K562 (cell line): ENCODE measurements around the gene DNAJB4. TPM values are rescaled to one million over a fixed set of nuclear protein-coding genes. Genes with fewer than 3 reads are reported as not detected.

Experiments used
- GTF2F1 ChIP-seq: IDR thresholded peaks from 2 replicates; pipeline ENCODE4 v1.6.1; 2011; ENCODE audit warnings: low read depth, low read length, improper control_type of control experiment
- OTX1 ChIP-seq: fragments of 450-650 bp; formaldehyde crosslinking; IDR thresholded peaks from 2 replicates; pipeline ENCODE4 v1.4.0; 2022; ENCODE audit warnings: mild to moderate bottlenecking
- SMAD3 ChIP-seq: fragments of 450-650 bp; formaldehyde crosslinking; conservative IDR thresholded peaks from 2 replicates; pipeline ENCODE4 v1.4.0; 2020; ENCODE audit warnings: mild to moderate bottlenecking
- SP1 ChIP-seq: sonication (generic); formaldehyde crosslinking; IDR thresholded peaks from 2 replicates; pipeline ENCODE4 v1.8.1; 2022; ENCODE audit warnings: mild to moderate bottlenecking, missing genetic modification reagents
- SRSF7 ChIP-seq: fragments of 200-400 bp; formaldehyde crosslinking; optimal IDR thresholded peaks from 2 replicates; pipeline ENCODE3; 2017; ENCODE audit warnings: mild to moderate bottlenecking, low read depth, low read length
- ZBTB7A ChIP-seq: IDR thresholded peaks from 2 replicates; pipeline ENCODE4 v1.6.1; 2011; ENCODE audit warnings: low read depth, mild to moderate bottlenecking, low read length, moderate library complexity, borderline replicate concordance; ENCODE audit not compliant: control insufficient read depth
- ZMIZ1 ChIP-seq, 2 experiments: fragments of 150-350 bp in 1 of 2; IDR thresholded peaks; 2 replicates each; pipeline ENCODE4 v1.6.1; 2012 to 2016; ENCODE audit warnings: low read depth in 2 of 2, low read length in 2 of 2, mild to moderate bottlenecking in 1 of 2, moderate library complexity in 1 of 2
- ZNF3 ChIP-seq: fragments of 250-450 bp; sonication (Bioruptor Pico); IDR thresholded peaks from 2 replicates; pipeline ENCODE4 v1.5.0; 2021; ENCODE audit warnings: mild to moderate bottlenecking, moderate library complexity
- ZNF449 ChIP-seq: fragments of 250-450 bp; sonication (Bioruptor Pico); IDR thresholded peaks from 2 replicates; pipeline ENCODE4 v1.8.0; 2022; ENCODE audit warnings: moderate library complexity, mild to moderate bottlenecking, inconsistent platforms
- ZNF75A ChIP-seq: fragments of 450-650 bp; formaldehyde crosslinking; IDR thresholded peaks from 2 replicates; pipeline ENCODE4 v1.4.0; 2020; ENCODE audit warnings: mild to moderate bottlenecking
- polyA plus RNA-seq, 8 experiments: library from polyadenylated mRNA; depleted of rRNA in 4 of 8; stranded (reverse) in 5 of 8; unstranded in 3 of 8; fragments of >200 nt; fragmentation: Nextera tagmentation in 2 of 8; fragmentation: Illumina TruSeq in 1 of 8; extraction: Ambion mirVana in 2 of 8; extraction: Trizol in 1 of 8; gene quantifications; 2 replicates each; pipeline versions ENCODE4 v1.2.1 to v1.2.3, GENCODE V29; 2011 to 2014; ENCODE audit warnings: inconsistent platforms in 1 of 8, missing spikeins in 1 of 8
- total RNA-seq, 7 experiments: library from RNA; depleted of rRNA in 6 of 7; stranded (reverse); fragments of >200 nt in 6 of 7; fragmentation: Illumina TruSeq in 2 of 7; extraction: Trizol in 2 of 7; gene quantifications; 2 replicates each; pipeline versions ENCODE4 v1.2.1 to v1.2.3, GENCODE V29; 2011 to 2021; ENCODE audit warnings: low replicate concordance in 1 of 7
- TF ChIP-seq, protein P1 (sequence below): fragments of 250-450 bp; sonication (Bioruptor Pico); IDR thresholded peaks from 2 replicates; pipeline ENCODE4 v1.9.0; 2021; ENCODE audit warnings: mild to moderate bottlenecking, inconsistent platforms
- TF ChIP-seq, protein P2 (sequence below): fragments of 450-650 bp; IDR thresholded peaks from 2 replicates; pipeline ENCODE4 v1.6.1; 2016; ENCODE audit warnings: missing biosample characterization, missing genetic modification characterization
- TF ChIP-seq, protein P3 (sequence below): fragments of 450-650 bp; IDR thresholded peaks from 2 replicates; pipeline ENCODE4 v1.7.1; 2018; ENCODE audit warnings: mild to moderate bottlenecking, low read depth; ENCODE audit not compliant: partially characterized antibody

The DNAJB4 gene
- total and polyA plus RNA-seq, 9 of the 15 experiments (the other 6 are each of a cell fraction or from before 2014, with no cell fraction given), result 8.5 to 27.7 (median 19.8) TPM

DNA sequence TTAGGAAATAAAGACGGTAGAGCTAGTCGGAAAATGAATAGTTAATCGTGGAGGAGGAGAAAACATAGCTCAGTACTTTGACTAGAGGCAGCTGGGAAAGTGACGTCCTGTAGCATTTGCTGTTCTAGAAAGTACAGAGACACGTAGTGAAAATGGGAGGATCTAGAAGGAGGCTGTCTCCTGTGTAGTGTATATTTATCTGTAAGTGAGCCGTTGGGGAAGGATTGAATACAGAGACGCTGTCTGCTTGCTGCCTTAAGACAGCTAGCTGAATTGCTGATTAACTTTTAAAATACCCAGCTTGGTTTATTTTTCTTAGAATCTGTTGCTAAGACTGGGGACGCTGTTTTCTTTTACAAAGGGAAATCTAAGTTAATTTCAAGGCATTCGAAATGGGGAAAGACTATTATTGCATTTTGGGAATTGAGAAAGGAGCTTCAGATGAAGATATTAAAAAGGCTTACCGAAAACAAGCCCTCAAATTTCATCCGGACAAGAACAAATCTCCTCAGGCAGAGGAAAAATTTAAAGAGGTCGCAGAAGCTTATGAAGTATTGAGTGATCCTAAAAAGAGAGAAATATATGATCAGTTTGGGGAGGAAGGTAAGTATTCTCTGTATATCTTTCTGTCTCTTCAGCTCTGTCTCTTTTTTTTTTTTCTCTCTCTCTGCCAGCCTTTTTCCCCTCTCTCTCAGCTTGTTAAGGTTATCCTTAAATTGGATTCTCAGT lies at the start of gene DNAJB4 (continued):
- TF ChIP-seq, protein P1, sequence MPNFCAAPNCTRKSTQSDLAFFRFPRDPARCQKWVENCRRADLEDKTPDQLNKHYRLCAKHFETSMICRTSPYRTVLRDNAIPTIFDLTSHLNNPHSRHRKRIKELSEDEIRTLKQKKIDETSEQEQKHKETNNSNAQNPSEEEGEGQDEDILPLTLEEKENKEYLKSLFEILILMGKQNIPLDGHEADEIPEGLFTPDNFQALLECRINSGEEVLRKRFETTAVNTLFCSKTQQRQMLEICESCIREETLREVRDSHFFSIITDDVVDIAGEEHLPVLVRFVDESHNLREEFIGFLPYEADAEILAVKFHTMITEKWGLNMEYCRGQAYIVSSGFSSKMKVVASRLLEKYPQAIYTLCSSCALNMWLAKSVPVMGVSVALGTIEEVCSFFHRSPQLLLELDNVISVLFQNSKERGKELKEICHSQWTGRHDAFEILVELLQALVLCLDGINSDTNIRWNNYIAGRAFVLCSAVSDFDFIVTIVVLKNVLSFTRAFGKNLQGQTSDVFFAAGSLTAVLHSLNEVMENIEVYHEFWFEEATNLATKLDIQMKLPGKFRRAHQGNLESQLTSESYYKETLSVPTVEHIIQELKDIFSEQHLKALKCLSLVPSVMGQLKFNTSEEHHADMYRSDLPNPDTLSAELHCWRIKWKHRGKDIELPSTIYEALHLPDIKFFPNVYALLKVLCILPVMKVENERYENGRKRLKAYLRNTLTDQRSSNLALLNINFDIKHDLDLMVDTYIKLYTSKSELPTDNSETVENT (CRISPR knock-in tag), result peak; percentile 56; the same call in 1 of the 2 replicates
- TF ChIP-seq ZNF449 (no peak), SRSF7 (no peak), ZNF3 (no peak), ZBTB7A (no peak), OTX1 (CRISPR knock-in tag) (no peak), ZNF75A (CRISPR knock-in tag) (no peak), SMAD3 (CRISPR knock-in tag) (no peak), GTF2F1 (no peak), SP1 (0 out of 2 replicates have a peak, but pooled peaks have one; percentile 25), ZMIZ1 (IDR thresholded peaks at IDR 0.05; ENCODE audit: low read depth in 2 of 2, low read length in 2 of 2) (no peak)
- TF ChIP-seq, protein P2, sequence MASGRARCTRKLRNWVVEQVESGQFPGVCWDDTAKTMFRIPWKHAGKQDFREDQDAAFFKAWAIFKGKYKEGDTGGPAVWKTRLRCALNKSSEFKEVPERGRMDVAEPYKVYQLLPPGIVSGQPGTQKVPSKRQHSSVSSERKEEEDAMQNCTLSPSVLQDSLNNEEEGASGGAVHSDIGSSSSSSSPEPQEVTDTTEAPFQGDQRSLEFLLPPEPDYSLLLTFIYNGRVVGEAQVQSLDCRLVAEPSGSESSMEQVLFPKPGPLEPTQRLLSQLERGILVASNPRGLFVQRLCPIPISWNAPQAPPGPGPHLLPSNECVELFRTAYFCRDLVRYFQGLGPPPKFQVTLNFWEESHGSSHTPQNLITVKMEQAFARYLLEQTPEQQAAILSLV, result no peak
- TF ChIP-seq, protein P3, sequence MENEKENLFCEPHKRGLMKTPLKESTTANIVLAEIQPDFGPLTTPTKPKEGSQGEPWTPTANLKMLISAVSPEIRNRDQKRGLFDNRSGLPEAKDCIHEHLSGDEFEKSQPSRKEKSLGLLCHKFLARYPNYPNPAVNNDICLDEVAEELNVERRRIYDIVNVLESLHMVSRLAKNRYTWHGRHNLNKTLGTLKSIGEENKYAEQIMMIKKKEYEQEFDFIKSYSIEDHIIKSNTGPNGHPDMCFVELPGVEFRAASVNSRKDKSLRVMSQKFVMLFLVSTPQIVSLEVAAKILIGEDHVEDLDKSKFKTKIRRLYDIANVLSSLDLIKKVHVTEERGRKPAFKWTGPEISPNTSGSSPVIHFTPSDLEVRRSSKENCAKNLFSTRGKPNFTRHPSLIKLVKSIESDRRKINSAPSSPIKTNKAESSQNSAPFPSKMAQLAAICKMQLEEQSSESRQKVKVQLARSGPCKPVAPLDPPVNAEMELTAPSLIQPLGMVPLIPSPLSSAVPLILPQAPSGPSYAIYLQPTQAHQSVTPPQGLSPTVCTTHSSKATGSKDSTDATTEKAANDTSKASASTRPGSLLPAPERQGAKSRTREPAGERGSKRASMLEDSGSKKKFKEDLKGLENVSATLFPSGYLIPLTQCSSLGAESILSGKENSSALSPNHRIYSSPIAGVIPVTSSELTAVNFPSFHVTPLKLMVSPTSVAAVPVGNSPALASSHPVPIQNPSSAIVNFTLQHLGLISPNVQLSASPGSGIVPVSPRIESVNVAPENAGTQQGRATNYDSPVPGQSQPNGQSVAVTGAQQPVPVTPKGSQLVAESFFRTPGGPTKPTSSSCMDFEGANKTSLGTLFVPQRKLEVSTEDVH, result no peak
